ENCODE measurements around the gene NUP35. TPM values are rescaled to one million over a fixed set of nuclear protein-coding genes. Genes with fewer than 3 reads are reported as not detected.

NUP35 gene
- total and polyA plus RNA-seq, 2 of the 8 experiments (the other 6 are each of a cell fraction or from before 2014, with no cell fraction given): 30.7 to 48.7 TPM

DNA sequence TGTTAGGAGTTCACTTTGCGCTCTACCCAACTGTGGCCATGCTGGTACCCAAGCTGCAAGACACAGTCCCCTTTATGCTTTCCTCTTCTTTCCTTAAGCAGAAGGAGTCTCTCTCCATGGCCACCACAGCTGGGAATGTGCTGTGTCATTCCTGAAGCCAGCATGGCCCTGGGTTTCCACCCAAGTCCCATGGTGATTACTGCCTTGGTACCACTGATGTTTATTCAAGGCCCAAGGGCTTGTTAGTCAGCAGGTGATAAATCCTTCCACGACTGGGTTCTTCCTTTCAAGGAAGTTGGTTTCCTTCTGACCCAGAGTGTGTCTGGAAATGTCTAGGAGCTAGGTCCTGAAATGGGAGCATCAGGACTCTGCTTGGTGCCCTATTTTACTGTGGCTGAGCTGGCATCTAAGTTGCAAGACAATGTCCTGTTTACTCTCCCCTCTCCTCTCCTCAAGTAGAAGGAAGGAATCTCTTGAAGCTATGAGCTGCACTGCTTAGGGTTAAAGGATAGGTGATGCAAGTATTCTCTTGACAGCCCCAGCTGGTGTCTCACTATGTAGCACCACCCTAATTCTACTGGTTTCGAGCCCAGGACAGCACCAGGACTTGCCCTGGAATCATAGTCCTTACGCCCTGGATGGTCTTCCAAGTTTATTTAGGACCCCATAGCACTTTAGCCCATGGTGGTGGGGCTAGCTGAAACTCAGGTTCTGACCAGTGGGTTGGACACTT is 18.7 kb upstream of the NUP35 start (continued):
- no peak for TF ChIP-seq KDM4A (IDR thresholded peaks at IDR 0.05; ENCODE audit: low read depth, low read length, severe bottlenecking)

Measured in H1 (cell line).